Measurements from ENCODE around the gene SAE1.

The SAE1 gene

DNA sequence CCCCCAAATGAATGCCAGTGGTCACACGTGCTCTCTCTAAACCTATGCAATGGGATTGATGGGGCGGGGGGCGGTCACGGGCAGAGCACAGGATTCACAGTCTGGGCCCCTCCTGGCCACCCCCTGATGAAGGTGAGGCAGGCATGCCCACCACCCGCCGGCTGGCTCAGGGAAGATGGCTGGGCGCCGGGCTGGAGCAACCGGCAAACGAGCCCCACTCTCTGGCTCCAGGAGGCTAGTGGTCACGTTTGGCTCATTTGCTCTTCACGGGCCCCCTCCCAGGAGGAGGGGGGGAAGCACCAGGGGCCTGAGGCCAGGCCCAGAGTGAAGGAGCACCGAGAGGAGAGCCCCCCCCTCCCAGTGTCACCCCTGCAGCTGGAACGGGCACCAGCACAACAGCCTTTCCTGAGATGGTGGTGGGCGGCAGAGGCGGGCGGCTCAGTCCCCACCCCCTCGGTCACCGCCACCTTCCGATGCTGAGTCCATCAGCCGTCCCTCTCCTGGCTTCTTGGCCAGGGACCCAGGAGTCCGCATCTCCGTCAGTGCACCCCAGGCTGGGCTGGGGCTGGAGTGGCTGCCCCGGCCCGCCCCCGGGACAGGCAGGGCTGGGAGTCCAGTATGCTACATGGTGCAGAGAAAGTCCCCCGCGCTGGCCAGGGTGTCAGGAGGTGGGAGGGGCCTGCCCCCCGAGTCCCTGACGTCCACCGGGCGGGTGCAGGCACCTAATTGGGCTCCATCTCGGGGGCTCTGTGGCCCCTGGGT lies 90.6 kb downstream of the SAE1 start:
- DNase-seq (ENCODE audit: low read depth) = no peak

DNA sequence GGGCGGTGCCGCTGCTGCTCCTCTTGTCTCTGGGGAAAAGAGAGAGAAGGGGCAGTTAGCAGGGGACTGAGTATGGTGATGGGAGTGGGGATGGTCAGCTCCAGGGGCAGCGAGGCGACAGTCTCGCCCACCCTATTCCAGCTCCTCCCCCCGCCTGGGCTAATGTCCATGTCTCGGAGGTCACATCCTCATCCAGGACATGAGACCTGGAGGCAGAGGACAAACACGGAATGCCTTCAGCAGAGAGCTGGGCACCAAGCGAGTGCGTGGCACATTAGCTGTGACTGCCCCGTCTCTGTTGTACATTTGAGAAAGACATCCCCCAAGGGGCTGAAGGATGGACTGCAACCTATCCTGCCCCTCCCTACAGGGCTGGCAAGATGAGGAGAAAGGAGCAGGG lies 91.3 kb downstream of the SAE1 start:
- no peak for DNase-seq (ENCODE audit: low read depth)

DNA sequence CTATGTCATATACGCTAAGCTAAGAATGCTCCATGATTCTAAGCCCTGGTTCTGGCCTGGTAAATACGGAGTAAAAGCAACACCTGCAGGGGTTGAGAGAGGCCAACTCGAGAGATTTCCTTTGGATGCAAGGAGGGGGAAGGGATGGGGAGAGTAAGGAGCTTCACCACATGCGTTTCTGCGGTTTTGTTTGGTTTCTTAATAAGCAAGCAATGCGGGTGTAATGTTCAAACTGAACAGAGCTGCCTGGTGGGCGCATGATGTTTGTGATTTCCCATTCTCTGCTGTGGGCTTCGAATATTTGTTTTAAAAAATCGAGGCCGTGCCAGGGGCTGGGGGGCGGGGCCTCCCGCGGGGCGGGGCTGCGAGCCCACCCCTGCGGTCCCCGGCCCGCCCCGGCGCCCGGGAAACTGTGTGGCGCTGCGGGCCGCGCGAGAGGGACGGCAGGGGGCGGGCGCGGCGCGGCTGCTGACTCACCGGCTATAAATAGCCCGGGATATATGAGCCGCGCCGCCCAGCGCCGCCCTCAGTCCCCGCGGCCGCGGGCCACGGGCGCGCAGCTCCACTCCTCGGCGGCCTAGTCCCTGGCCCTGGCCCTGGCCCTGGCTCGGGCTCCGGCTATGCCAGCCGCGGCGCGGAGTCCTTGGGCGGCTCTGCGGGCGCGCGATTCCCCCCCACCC lies 95.3 kb downstream of the SAE1 start:
- DNase-seq (ENCODE audit: low read depth) = peak; percentile 75

DNA sequence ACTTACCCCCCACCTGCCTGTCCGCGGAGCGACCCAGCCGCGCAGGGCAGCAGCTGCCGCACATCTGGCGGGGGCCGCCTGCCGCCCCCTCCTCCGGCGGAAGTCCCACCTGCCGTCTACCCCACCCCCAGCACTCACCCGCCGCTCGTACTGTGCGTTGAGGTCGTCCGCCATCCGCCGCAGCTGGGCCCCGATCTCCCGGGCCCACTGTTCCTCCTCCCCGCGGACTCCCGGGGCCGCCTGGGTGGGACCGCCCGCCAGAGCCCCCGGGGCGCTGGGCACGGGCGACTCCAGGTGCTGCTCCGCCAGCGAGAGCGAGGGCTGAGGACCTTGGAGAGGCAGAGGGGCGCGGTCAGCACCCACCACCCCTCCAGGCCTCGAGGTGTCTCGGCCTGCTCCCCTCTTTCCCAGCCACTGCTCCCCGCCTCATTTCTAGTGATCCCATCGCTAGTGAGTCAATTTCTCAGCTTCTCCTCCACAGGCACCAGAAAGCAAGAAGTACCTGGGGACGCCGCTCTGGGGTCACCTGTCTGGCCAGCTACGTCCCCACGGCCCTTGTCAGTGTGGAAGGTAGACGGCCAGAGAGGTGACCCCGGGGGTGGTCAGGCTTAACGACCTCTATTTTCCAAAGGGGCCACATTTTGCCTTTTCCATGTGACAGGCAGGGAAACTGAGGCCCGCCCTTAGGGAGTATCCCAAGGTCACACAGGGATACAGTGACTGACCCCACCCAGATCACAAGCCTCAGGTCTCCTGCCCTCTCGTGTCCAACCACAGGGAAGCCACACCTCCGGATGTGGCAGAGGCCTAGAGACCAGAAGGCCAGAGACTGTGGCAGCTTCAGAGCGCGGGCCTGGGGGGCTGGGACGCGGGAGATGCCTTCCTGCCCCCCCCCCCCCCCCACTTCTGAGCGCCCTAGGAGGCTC lies 96.1 kb downstream of the SAE1 start:
- DNase-seq (ENCODE audit: low read depth) = peak; percentile 61

DNA sequence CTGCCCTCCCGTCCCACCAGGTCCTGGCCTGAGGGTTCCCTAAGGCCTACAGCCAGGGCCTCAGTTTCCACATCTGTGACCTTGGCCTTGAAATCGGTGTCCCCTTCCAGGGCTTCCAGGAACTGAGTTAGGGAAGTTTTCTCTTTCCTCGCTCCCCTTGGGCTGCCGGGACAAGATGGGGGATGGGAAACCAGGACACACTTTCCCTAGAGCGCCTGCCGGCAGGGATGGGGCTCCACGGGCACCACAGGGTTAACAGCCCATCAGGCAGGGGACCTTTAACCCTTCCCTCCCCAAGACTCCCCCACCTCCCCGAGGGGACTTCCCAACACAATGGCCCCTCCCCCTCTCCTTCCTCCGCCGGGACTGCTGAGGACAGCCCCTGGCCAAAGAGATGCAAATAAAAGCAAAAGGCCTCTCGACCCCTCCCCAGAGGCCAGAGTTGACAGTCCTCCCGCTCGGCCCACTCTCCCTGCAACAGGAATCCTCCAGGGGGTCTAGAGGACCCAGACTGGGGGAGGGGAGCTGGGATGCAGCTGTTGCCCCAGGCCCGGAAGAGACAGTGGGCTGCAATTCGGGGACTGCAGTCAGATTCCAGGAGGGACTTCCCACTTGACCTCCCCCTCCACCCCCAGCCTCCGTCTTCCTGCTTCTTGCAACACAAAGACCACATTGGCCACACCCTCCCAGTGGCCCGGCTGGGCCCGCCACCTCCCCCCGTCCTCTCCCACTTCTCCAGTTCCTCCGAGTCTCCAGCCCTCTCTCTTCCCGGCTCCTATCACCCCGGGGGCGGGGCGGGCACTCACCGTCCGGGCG lies 96.9 kb downstream of the SAE1 start:
- DNase-seq (ENCODE audit: low read depth) = peak; percentile 93

DNA sequence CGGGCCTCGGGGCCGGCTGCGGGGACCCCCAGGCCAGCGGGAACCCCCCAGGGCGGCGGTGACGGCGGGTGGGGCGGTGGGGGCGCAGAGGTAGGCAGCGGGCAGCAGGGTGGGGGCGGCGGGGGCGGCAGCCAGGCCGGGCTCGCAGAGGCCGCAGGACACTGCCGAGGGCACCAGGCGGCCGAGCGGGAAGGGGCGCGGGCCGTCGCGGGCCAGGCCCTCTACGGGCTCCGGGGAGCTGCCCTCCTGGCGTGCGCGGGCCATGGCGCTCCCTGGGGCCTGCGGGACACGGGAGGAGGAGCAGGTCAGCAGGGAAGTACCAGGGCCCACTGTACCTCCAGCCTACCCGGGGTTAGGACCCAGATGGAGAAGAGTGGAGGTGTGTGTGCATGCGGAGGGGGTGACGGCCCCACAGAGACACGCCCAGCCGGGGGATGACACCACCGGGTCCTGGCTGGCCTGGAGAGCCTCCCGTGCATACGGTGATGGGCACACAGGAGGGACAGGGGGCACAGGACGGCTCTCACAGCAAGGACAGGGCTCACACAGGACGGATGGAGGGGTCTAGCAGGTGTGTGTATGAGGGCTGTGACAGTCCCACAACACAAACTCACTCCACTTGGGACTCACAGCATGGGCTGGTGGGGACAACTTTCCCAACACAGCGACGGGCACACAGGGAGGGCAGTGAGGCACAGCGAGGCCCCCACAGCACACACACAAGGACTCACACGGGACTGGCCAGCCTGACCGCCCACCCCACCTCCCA lies 97.7 kb downstream of the SAE1 start:
- no peak for DNase-seq (ENCODE audit: low read depth)

DNA sequence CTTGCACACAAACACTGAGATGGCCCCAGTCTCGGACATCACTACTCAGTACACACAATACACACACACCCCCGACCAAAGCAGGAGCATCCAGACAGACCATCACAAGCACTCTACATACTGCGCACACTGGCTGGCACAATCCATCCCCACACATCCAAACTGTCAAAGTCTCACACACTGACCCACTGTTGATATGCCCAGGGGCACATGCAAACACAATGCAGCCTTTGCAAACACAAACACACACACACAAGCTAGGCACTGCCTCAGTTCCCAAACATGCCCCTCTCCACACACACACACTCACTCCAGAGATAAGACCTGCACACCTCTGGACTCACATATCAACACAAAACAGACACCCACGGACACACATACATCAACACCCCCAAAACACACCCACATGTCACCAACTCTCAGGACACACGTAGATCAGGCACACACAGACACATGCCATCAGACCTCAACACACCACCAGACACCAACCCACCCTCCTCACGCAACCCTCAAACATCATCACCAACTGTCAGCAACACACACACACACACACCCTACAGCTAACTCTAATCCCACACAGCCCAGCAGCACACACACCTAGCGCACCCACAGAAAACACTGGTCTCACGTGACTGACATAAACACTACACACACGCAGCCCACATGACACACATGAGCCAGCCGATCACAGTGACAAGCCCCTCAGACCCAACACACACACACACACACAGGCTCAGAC lies 98.5 kb downstream of the SAE1 start:
- no peak for DNase-seq (ENCODE audit: low read depth)

DNA sequence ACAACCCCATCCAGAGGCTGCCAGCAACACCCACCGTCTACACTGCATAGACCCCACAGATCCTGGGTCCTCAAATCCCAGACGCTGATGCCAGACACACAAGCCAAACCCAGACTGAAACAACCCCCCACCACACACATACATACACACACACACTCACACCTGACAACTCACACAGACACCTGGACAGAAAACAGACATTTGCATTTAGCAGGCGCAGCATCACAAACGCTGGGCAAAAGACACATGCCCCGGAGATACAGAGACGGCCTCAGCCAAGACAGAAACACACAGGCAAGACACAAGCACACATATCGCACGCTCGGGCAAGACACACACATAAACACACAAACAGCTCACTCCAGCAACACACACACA lies 99.0 kb downstream of the SAE1 start:
- no peak for DNase-seq (ENCODE audit: low read depth)

DNA sequence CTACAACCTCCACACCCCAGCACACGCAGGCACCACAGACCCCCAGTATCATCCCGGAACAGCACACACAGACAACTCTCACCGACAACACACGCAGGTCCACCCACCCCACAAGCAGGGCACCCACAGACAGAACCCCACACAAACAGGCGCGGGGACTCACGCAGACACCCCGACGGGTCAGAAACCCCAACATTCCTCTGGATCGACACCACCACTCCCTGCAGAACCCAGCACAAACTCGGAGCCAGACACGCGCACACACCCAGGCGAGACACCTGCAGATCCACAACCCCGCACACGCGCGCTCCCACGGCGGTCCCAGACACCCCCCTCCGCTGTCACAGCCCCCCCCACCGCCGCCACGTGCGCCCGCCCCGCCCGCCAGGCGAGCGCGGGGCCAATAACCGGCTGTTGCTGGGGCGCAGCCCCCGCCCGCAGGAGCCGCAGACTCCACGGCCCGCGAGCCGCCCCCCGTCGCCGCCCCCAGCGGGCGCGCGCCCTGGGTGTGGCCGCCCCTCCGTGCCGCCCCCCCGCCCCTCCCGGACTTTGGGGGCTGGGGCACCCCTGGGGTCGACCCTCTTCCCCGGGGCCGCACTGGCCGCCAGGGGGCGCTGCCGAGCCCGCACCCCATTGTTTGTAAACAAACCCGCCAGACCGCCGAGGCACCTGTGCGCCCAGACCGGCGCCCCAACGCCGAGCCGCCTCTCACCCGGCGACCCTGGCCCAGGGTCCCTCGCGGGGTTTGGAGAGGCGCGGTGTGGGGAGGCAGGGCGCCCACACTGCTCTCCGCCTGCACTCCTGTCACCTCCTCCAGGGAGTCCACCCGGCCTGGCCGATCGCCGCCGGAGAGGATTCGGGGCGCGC lies 99.7 kb downstream of the SAE1 start:
- no peak for DNase-seq (ENCODE audit: low read depth)

DNA sequence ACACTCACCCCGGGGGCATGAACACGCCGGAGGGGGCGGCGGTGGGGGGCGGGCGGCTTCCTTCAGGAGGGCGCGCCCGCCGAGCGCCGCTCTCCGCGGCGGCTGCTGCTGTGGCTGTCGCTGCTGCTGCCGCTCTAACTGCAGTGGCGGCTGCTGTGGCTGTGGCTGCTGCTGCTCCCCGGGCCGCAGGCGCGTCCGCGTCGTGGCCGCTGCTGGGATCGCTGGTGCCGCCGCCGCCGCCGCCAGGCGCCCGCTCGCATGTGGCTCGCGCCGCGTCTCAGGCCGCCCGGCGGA lies 100.2 kb downstream of the SAE1 start, which contains the start of gene BBC3:
Gene BBC3, minus strand, starts transcription at position 279 of the 294 bp plus-strand sequence. CDS start 2,768 bp downstream, outside the sequence.
- no peak for DNase-seq (ENCODE audit: low read depth)

DNA sequence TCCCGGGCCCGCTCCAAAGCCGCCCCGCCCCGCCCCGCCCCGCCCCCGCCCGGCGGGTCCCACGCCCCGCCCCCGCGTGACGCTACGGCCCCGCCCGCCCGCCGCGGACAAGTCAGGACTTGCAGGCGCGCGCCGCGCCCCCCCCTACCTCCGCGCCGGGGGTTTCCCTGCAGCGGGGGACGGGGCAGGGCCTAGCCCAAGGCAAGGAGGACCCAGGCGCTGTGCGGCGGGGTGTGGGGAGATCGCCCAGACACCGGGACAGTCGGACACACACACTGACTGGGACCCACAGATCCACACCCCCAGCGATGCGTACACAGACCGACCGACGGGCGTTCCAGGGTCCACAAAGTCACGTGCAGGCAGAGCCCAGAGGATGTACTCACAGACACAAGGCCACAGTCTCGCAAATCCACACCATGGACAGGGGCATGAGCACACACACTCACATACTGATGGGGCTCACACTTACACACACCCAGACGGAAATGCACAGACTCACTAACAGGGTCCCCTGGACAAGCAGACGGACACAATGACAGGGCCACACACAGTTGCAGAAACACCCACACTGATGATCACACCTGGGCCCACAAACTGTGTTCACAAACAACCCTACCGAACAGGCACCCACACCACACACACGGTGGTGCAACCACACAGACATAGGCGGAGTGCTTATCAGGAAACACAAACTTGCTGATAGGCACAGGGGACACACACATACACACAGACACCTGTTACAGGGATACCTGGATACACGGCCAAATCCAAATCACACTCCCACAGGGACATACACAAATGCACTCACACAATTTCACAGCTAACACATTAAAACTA lies 100.8 kb downstream of the SAE1 start:
- peak; percentile 72 for DNase-seq (ENCODE audit: low read depth)

DNA sequence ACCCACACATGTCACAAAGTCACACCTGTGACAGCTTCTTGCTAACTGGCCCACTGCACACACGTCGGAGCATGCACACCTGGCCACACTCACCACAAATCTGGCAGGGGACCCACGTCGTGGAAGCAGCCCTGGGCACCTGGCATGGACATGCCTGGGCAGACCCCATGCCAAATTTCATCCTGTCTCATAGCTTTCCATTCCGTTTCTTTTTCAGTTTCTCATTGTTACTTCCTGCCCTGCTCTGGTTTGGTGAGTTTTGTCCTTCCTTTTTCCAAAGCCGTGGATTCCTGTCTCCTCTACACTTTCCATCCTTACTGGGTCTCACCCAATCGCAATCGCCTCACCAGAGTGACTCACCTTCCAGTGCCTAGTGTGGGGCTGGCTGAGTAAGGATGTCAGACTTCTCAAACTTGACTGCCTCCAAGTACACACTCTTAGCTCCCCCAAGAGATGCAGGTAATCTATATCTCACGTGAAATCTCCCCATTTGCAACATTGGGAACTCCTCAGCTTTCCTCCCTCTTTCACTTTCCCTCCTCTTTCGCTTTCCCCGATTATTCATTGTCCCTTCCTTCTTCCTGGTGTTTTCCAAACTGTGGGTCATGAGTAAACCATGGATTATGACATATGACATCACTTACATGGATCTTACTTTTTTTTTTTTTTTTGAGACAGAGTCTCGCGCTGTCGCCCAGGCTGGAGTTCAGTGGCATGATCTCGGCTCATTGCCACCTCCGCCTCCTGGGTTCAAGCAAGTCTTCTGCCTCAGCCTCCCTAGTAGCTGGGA lies 102.0 kb downstream of the SAE1 start:
- no peak for DNase-seq (ENCODE audit: low read depth)

DNA sequence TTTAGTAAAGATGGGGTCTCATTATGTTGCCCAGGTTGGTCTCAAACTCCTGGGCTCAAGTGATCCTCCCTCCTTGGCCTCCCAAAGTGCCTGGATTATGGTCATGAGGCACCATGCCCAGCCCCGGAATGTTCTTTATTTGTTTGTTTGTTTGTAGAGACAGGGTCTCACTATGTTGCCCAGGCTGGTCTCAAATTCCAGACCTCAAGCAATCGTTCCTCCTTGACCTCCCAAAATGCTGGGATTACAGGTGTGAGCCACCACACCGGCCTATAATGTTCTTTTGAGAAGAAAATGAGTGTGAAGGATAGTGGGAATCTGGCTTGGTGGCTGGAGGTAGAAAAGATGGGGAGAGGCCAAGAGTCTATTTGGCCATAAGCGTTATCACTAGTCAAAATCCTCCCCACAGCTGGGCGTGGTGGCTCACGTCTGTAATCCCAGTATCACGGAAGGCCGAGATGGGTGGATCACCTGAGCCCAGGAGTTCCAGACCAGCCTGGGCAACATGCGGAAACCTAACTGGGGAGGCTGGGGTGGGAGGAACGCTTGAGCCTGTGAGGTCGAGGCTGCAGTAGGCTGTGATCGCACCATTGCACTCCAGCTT lies 105.5 kb downstream of the SAE1 start:
- no peak for DNase-seq (ENCODE audit: low read depth)

DNA sequence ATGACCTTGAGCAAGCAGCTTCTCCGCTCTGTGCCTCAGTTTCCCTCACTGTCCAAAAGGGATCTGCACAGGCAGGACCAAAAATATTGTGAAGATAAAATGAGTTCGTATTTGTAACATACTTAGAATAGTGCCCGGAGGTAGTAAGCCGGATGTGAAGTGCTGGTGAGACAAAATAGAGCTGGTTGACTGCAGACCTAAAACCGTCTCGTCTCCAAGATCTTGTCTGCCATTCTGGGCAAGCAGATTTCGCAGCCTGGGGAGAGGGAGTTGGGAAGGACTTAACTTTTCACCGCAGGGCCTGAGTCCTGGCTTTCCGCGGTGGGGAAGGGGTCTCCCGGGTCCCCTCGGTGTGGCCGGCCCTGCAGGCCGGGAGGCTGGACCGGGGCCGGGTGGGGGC lies 108.5 kb downstream of the SAE1 start:
- DNase-seq (ENCODE audit: low read depth) = no peak

DNA sequence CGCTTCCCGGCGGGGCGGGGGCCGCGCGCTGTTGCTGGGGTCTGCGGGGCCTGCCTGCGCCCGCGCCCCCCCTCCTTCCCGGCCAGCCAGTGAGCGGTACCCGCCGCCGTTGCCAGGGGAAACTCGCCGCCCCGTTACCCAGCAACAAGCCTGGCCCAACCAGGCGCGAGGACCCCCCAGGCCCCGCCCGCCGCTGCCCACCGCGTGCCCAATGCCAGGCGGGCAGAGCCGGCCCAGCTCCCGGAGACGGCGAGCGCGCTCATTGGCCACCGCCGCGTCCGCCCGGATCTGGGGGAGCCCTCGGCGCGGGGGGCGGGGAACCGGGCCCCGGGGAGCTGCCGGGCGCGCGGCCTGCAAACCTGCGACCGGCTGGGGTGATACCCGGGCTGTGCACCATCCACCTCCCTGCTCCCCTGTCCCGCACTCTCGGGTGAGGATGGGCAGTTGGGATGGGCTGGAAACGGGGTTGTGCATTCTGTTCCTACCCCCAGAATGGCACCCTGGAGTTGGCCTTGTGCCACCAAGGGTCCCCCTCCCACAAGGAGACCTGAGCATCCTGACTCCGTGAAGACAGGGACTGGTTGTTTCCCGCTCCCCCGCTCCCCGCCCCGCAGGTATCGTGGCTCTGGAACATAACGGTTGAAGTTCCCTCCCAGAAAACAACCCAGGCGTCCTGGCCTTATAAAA lies 109.1 kb downstream of the SAE1 start:
- DNase-seq (ENCODE audit: low read depth) = no peak

DNA sequence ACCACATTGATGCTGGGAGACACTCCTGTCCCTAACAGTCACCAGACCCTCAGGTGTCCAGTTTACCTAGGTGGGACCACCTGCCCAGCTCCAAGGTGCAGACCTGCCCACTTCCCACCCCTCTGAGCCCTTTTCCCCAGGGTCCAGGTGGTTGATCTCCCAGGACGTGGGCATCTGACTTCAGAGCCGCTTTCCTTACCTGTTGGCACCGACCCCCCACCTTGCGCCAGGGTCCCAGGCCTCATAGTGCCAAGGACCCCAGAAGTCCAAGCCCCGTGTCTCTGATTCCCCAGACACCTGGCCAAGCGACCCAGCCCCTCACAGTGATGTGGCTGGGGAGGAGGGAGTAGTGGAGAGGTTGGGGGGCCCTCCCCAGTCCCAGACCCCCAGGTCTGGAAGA lies 109.9 kb downstream of the SAE1 start:
- no peak for DNase-seq (ENCODE audit: low read depth)
